OCI-LY7 (cell line): Measurements from ENCODE around the gene FCRL3. TPM values are rescaled to one million over a fixed set of nuclear protein-coding genes. Genes with fewer than 3 reads are reported as not detected.

Experiments
- BruUV-seq: library from RNA; stranded (reverse); fragments of 400-500 nt; replicated peaks from 2 replicates; lab custom pipeline; 2021; lab: Mats Ljungman, UMichigan
- CTCF ChIA-PET: fragments of 300-600 bp; sonication (Branson Sonifier 250); formaldehyde crosslinking; loops from one replicate; lab custom pipeline; 2022; ENCODE audit warnings: antibody characterized with exemption; ENCODE audit not compliant: unreplicated experiment; lab: Charles Lee
- POLR2A ChIA-PET: fragments of 300-600 bp; sonication (Branson Sonifier 250); formaldehyde crosslinking; loops from one replicate; lab custom pipeline; 2022; ENCODE audit warnings: antibody characterized with exemption; lab: Charles Lee
- DNase-seq: peaks from one replicate; pipeline ENCODE4 v3.0.0-alpha.2; 2015; ENCODE audit warnings: low spot score
- H2AFZ ChIP-seq: fragments of 200-600 bp; sonication (generic), shearing (Covaris generic); 2 replicates; pipeline ENCODE4 v1.6.1; 2014; ENCODE audit warnings: mild to moderate bottlenecking, antibody characterized with exemption, low read length, moderate library complexity
- H3K27ac ChIP-seq: fragments of 200-600 bp; sonication (generic); 2 replicates; pipeline ENCODE4 v1.5.1; 2014; ENCODE audit warnings: mixed run types, low read depth, mild to moderate bottlenecking, moderate library complexity, low read length, inconsistent platforms; ENCODE audit not compliant: poor library complexity, severe bottlenecking
- H3K36me3 ChIP-seq: fragments of 200-600 bp; sonication (generic); 2 replicates; pipeline ENCODE4 v1.6.1; 2014; ENCODE audit warnings: mild to moderate bottlenecking, antibody characterized with exemption, low read length, moderate library complexity, mixed read lengths; ENCODE audit not compliant: insufficient read depth
- H3K4me1 ChIP-seq: fragments of 200-600 bp; sonication (generic); 2 replicates; pipeline ENCODE4 v1.5.1; 2014; ENCODE audit warnings: mild to moderate bottlenecking, low read length; ENCODE audit not compliant: insufficient read depth, poor library complexity, severe bottlenecking
- H3K4me2 ChIP-seq: fragments of 200-600 bp; sonication (generic); 2 replicates; pipeline ENCODE4 v1.6.1; 2014; ENCODE audit warnings: mild to moderate bottlenecking, low read length
- H3K4me3 ChIP-seq: fragments of 200-600 bp; sonication (generic); 2 replicates; pipeline ENCODE4 v1.5.1; 2014; ENCODE audit warnings: mild to moderate bottlenecking, low read depth, low read length; ENCODE audit not compliant: poor library complexity, severe bottlenecking
- H3K79me2 ChIP-seq: fragments of 200-600 bp; sonication (generic); 2 replicates; pipeline ENCODE4 v1.6.1; 2016; ENCODE audit warnings: low read depth, mild to moderate bottlenecking, low read length, moderate library complexity, mixed read lengths; ENCODE audit not compliant: insufficient read depth
- H3K9me2 ChIP-seq: fragments of 200-600 bp; sonication (generic); 2 replicates; pipeline ENCODE4 v1.6.1; 2016; ENCODE audit warnings: mild to moderate bottlenecking, low read length, mixed read lengths; ENCODE audit not compliant: insufficient read depth
- H3K9me3 ChIP-seq: fragments of 200-600 bp; sonication (generic); 2 replicates; pipeline ENCODE4 v1.6.1; 2014; ENCODE audit warnings: mild to moderate bottlenecking, mixed run types, low read length, mixed read lengths
- H4K20me1 ChIP-seq: fragments of 200-600 bp; sonication (generic); 2 replicates; pipeline ENCODE4 v1.6.1; 2014; ENCODE audit warnings: mild to moderate bottlenecking, antibody characterized with exemption, low read length, moderate library complexity, mixed read lengths; ENCODE audit not compliant: insufficient read depth
- EZH2phosphoT487 ChIP-seq: fragments of 200-600 bp; sonication (generic); IDR thresholded peaks from 2 replicates; pipeline ENCODE4 v1.6.1; 2018; ENCODE audit warnings: low read depth, borderline replicate concordance, mild to moderate bottlenecking, mixed run types, antibody characterized with exemption, low read length, moderate library complexity, mixed read lengths
- intact Hi-C: fragments of 100-400 bp; cut with micrococcal nuclease; formaldehyde crosslinking; loops from one replicate; pipeline ENCODE4 v1.10.0; 2022; ENCODE audit not compliant: unreplicated experiment
- total RNA-seq, 2 experiments: library from RNA; depleted of rRNA in 1 of 2; stranded (reverse); fragments of >200 nt in 1 of 2; shearing (Covaris generic) in 1 of 2; gene quantifications; 2 replicates each; pipeline ENCODE4 v1.2.3, GENCODE V29; 2014 to 2022
- TF ChIP-seq, protein P1 (sequence below): fragments of 200-600 bp; sonication (generic); conservative IDR thresholded peaks from 2 replicates; pipeline ENCODE4 v1.5.1; 2014; ENCODE audit warnings: mild to moderate bottlenecking, antibody characterized with exemption, low read length, moderate library complexity, mixed read lengths

Gene FCRL3
- total RNA-seq, 2 experiments from 2014 or later: 0.88 to 0.99 TPM

DNA sequence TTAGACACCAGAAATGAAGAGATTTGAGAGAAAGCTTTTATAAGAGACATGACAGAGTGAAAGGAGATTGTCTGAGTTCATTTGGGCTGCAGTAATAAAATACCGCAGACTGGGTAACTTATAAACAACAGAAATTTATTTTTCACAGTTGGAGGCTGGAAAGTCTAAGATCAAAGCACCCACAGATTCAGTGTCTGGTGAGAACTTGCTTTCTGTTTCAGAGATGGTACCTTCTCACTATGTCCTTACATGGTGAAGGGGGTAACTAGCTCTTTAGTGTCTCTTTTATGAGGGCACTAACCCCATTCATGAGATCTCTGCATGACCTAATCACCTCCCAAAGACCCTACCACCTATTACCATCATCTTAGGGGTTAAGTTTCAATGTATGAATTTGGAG lies 71.8 kb downstream of the FCRL3 start:
- H3K79me2 ChIP-seq: no peaks in the 10 kb centered on the region
- DNase-seq: no peak
- no peak overlapping the region for H3K4me3 ChIP-seq
- no peak overlapping the region for H3K4me2 ChIP-seq
- peaks cover 13% of the 10 kb centered on the region for H3K4me1 ChIP-seq
- BruUV-seq: no TSS peak
- ChIA-PET CTCF (no interaction called here), POLR2A (no interaction called here)
- intact Hi-C loops: no loop called here
- no peak overlapping the region for H2AFZ ChIP-seq
- TF ChIP-seq, protein P1, sequence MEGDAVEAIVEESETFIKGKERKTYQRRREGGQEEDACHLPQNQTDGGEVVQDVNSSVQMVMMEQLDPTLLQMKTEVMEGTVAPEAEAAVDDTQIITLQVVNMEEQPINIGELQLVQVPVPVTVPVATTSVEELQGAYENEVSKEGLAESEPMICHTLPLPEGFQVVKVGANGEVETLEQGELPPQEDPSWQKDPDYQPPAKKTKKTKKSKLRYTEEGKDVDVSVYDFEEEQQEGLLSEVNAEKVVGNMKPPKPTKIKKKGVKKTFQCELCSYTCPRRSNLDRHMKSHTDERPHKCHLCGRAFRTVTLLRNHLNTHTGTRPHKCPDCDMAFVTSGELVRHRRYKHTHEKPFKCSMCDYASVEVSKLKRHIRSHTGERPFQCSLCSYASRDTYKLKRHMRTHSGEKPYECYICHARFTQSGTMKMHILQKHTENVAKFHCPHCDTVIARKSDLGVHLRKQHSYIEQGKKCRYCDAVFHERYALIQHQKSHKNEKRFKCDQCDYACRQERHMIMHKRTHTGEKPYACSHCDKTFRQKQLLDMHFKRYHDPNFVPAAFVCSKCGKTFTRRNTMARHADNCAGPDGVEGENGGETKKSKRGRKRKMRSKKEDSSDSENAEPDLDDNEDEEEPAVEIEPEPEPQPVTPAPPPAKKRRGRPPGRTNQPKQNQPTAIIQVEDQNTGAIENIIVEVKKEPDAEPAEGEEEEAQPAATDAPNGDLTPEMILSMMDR: no peak
- TF ChIP-seq EZH2phosphoT487: no peak
- no peak overlapping the region for H3K27ac ChIP-seq
- no peaks in the 10 kb centered on the region for H4K20me1 ChIP-seq
- no peaks in the 10 kb centered on the region for H3K36me3 ChIP-seq
- peaks cover 3% of the 10 kb centered on the region; the same call in 1 of the 2 replicates for H3K9me3 ChIP-seq
- H3K9me2 ChIP-seq: no peaks in the 10 kb centered on the region

Other genes starting within 250 kb of the FCRL3 start
- 64.6 and 73.5 TPM in 2 replicates for gene FCRL5, start 148.3 kb downstream of the FCRL3 start, total RNA-seq (2014; rRNA removed; shearing (Covaris generic))
- 44.8 and 57.4 TPM in 2 replicates for gene FCRL5, start 148.3 kb downstream of the FCRL3 start, total RNA-seq (2022)
- gene FCRL4, start 102.7 kb downstream of the FCRL3 start, total RNA-seq (2014; rRNA removed; shearing (Covaris generic)): not detected in 2 replicates
- not detected in 2 replicates for gene FCRL4, start 102.7 kb downstream of the FCRL3 start, total RNA-seq (2022)
- 9.5 and 11.5 TPM in 2 replicates for gene FCRL2, start 76.4 kb upstream of the FCRL3 start, total RNA-seq (2014; rRNA removed; shearing (Covaris generic))
- gene FCRL2, start 76.4 kb upstream of the FCRL3 start, total RNA-seq (2022): 6.6 and 8.1 TPM in 2 replicates
- 42.5 and 62.8 TPM in 2 replicates for gene FCRL1, start 119.4 kb upstream of the FCRL3 start, total RNA-seq (2014; rRNA removed; shearing (Covaris generic))
- gene FCRL1, start 119.4 kb upstream of the FCRL3 start, total RNA-seq (2022): 72.6 and 98.3 TPM in 2 replicates
- not detected in 2 replicates for gene CD5L, start 141.0 kb upstream of the FCRL3 start, total RNA-seq (2014; rRNA removed; shearing (Covaris generic))
- not detected in 2 replicates for gene CD5L, start 141.0 kb upstream of the FCRL3 start, total RNA-seq (2022)